Endothelial cell of umbilical vein (primary cell): ENCODE measurements around the gene SLC17A2. TPM values are rescaled to one million over a fixed set of nuclear protein-coding genes. Genes with fewer than 3 reads are reported as not detected.

Source experiments
- BruUV-seq: library from RNA; stranded (reverse); fragments of 400-500 nt; replicated peaks from 2 replicates; lab custom pipeline; 2021; lab: Mats Ljungman, UMichigan
- CTCF ChIA-PET: fragments of 300-600, 350-600 bp; sonication (Branson Sonifier 250); formaldehyde crosslinking; loops from one replicate; lab custom pipeline; 2021; ENCODE audit warnings: antibody characterized with exemption, inconsistent platforms; lab: Charles Lee
- POLR2A ChIA-PET: fragments of 300-600, 350-600 bp; sonication (Branson Sonifier 250); formaldehyde crosslinking; loops from one replicate; lab custom pipeline; 2021; ENCODE audit warnings: antibody characterized with exemption, inconsistent platforms; lab: Charles Lee
- DNase-seq: peaks from one replicate; pipeline ENCODE4 v3.0.0-alpha.2; 2011; ENCODE audit warnings: low read depth, low spot score
- FAIRE-seq: peaks from 2 replicates; lab custom pipeline; 2011; peaks lifted over from hg19 to GRCh38; lab: Jason Lieb, UNC
- H2AFZ ChIP-seq: 2 replicates; pipeline ENCODE4 v1.6.0; 2012; ENCODE audit warnings: low read depth, low read length, control low read depth, inconsistent platforms
- H3K27ac ChIP-seq: 2 replicates; pipeline ENCODE4 v1.5.1; 2011; ENCODE audit warnings: low read depth, mild to moderate bottlenecking, control low read depth, low read length, moderate library complexity; ENCODE audit not compliant: insufficient read depth
- H3K27me3 ChIP-seq, 2 experiments: 2 replicates each; pipeline versions ENCODE4 v1.6.0 to v1.6.1; 2011; ENCODE audit warnings: low read length in 2 of 2, mixed read lengths in 1 of 2; ENCODE audit not compliant: control insufficient read depth in 2 of 2, insufficient read depth in 2 of 2
- H3K36me3 ChIP-seq, 2 experiments: 2 replicates in 1 of 2; 3 replicates in 1 of 2; pipeline ENCODE4 v1.5.1; 2011; ENCODE audit warnings: low read length in 2 of 2, mild to moderate bottlenecking in 1 of 2, moderate library complexity in 1 of 2; ENCODE audit not compliant: control insufficient read depth in 2 of 2, insufficient read depth in 2 of 2; ENCODE audit errors: extremely low read depth in 1 of 2
- H3K4me1 ChIP-seq: 3 replicates; pipeline ENCODE4 v1.5.1; 2011; ENCODE audit warnings: mild to moderate bottlenecking, low read length; ENCODE audit not compliant: control insufficient read depth, insufficient read depth; ENCODE audit errors: extremely low read depth
- H3K4me2 ChIP-seq: 2 replicates; pipeline ENCODE4 v1.6.1; 2011; ENCODE audit warnings: low read length, control low read depth, mixed read lengths; ENCODE audit not compliant: insufficient read depth
- H3K4me3 ChIP-seq, 3 experiments: fragments of 200-600 bp in 1 of 3; sonication (generic), shearing (Covaris generic) in 1 of 3; replicated peaks in 1 of 3; 2 replicates each; pipeline ENCODE4 v1.5.1; 2011 to 2016; ENCODE audit warnings: control low read depth in 3 of 3, low read length in 3 of 3, mild to moderate bottlenecking in 2 of 3, inconsistent platforms in 1 of 3, low read depth in 1 of 3, moderate library complexity in 1 of 3; ENCODE audit not compliant: insufficient read depth in 1 of 3
- H3K79me2 ChIP-seq: 2 replicates; pipeline ENCODE4 v1.6.0; 2012; ENCODE audit warnings: low read length, inconsistent platforms; ENCODE audit not compliant: control insufficient read depth, insufficient read depth
- H3K9ac ChIP-seq: replicated peaks from 2 replicates; pipeline ENCODE3; 2011; ENCODE audit warnings: low read length, control low read depth; ENCODE audit not compliant: insufficient read depth; ENCODE audit errors: extremely low read depth
- H3K9me1 ChIP-seq: replicated peaks from 3 replicates; pipeline ENCODE4 v1.6.0; 2011; ENCODE audit warnings: mild to moderate bottlenecking, low read length; ENCODE audit not compliant: control insufficient read depth, insufficient read depth; ENCODE audit errors: extremely low read depth
- H3K9me3 ChIP-seq: replicated peaks from 2 replicates; pipeline ENCODE4 v1.5.1; 2012; ENCODE audit warnings: low read length, inconsistent platforms; ENCODE audit not compliant: control insufficient read depth, insufficient read depth
- H4K20me1 ChIP-seq: replicated peaks from 2 replicates; pipeline ENCODE3; 2011; ENCODE audit warnings: mild to moderate bottlenecking, low read length; ENCODE audit not compliant: control insufficient read depth, insufficient read depth; ENCODE audit errors: extremely low read depth
- EZH2 ChIP-seq: IDR thresholded peaks from 2 replicates; pipeline ENCODE4 v1.6.1; 2012; ENCODE audit warnings: borderline replicate concordance, low read depth, mild to moderate bottlenecking, moderate library complexity, low read length, inconsistent platforms; ENCODE audit not compliant: severe bottlenecking
- GATA2 ChIP-seq: IDR thresholded peaks from 2 replicates; pipeline ENCODE4 v1.7.0; 2011; ENCODE audit warnings: low read depth, mild to moderate bottlenecking, moderate library complexity, mixed read lengths, low read length; ENCODE audit not compliant: insufficient read length, insufficient read depth
- JUN ChIP-seq: IDR thresholded peaks from 2 replicates; pipeline ENCODE4 v1.6.1; 2011; ENCODE audit warnings: borderline replicate concordance, low read depth; ENCODE audit not compliant: insufficient read length, insufficient read depth
- MYC ChIP-seq: IDR thresholded peaks from one replicate; pipeline ENCODE4 v1.6.1; 2011; ENCODE audit warnings: mild to moderate bottlenecking, low read depth, low read length
- POLR2AphosphoS5 ChIP-seq: IDR thresholded peaks from 2 replicates; pipeline ENCODE4 v1.6.1; 2012; ENCODE audit warnings: low read depth, mild to moderate bottlenecking, control low read depth, low read length, moderate library complexity; ENCODE audit not compliant: insufficient read depth
- dilution Hi-C: fragments of 300-500 bp; cut with MboI; formaldehyde crosslinking; loops from one replicate; pipeline ENCODE4 v1.15.0; 2019; ENCODE audit warnings: low sequenced_read_pairs; ENCODE audit not compliant: extremely low pct_ligation_motif_present
- intact Hi-C: fragments of 100-400 bp; cut with micrococcal nuclease; formaldehyde crosslinking; loops from one replicate; pipeline ENCODE4 v1.10.0; 2022
- polyA plus RNA-seq, 4 experiments: library from polyadenylated mRNA; depleted of rRNA in 3 of 4; stranded (reverse) in 3 of 4; unstranded in 1 of 4; fragments of >200 nt; gene quantifications; 2 replicates each; pipeline versions ENCODE4 v1.2.1 to v1.2.3, GENCODE V29; 2011 to 2012; ENCODE audit warnings: missing spikeins in 1 of 4
- total RNA-seq: library from RNA; stranded (reverse); gene quantifications from 2 replicates; pipeline ENCODE4 v1.2.3, GENCODE V29; 2021

Gene SLC17A2
- total and polyA plus RNA-seq, 2 donors (not counting 3 experiments of a cell fraction or from before 2014, with no cell fraction given), result not detected

DNA sequence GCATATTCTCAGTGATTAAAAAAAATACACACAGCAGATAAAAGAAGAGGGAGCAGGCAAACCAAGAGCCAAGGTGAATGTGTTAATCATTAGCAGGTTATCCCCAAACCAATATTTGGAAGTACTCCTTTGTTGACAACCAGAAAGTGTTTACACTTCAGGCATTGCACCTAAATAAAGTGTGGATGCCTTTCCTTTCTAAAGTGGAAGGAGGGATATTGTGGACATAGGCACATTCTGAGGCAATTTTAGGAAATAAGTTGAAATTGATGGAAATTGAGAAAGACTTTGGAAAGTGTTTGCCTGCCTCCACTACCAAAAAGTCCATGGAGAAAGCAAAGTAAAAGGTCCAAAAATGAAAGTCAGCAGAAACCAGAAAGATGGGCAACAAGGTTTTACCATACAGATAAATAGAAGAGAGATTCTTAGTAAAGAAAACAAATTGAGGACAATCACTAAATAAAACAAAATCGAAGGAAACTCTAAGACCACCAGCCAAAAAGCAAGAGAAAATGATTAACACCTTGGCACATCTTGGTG is 22.9 kb downstream of the SLC17A2 start:
- Histone ChIP-seq H3K4me3 (no peak overlapping the region), H3K4me2 (no peak overlapping the region), H4K20me1 (no peaks in the 10 kb centered on the region), H3K9ac (no peak overlapping the region), H3K36me3 (no peaks in the 10 kb centered on the region), H3K9me1 (no peaks in the 10 kb centered on the region), H3K4me1 (no peaks in the 10 kb centered on the region), H3K27me3 (peaks cover 0 to 7% of the 10 kb centered on the region in 2 experiments), H3K79me2 (no peaks in the 10 kb centered on the region), H2AFZ (no peak overlapping the region), H3K9me3 (no peaks in the 10 kb centered on the region), H3K27ac (no peak overlapping the region)
- FAIRE-seq, result no peak
- dilution Hi-C loops, result no loop called here
- TF ChIP-seq EZH2 (no peak), POLR2AphosphoS5 (no peak)
- intact Hi-C loops, result no loop called here
- DNase-seq, result no peak
- no TSS peak for BruUV-seq
- ChIA-PET CTCF (no interaction called here), POLR2A (no interaction called here)

DNA sequence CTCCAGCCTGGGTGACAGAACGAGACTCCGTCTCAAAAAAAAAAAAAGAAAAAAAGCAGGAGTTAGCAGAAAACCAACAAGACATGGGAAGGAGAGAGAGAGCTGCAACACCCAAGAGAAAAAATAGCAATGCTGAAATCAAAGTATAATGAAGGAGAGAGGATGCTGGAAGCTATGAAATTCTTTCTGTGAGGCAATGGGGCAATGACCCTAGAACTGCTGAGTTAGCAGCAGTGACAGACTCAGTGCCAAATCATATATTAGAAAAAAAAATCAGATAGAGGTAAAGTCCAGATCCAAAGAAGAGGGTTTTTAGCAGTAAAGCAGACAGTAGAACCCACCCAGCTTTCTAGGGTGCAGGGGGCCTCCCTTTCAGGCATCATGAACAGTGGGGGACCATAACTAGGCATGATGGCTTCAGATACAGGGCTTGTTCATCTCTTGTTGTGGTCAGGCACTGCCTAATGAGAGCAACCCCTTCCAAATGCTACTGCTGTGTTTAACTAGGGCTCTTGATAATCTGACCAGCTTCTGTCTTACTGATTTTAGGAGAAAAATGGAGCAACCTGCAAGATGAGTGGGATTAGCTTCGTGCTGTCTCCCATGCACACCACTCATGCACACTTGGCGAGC is 26.9 kb downstream of the SLC17A2 start:
- peaks cover 2 to 9% of the 10 kb centered on the region in 2 experiments for H3K27me3 ChIP-seq
- no peak for FAIRE-seq
- ChIA-PET POLR2A (no interaction called here), CTCF (interaction anchor here (1.3 kb wide), 1 partner anchor 17 kb away, joined by 3 read pairs; no protein-coding TSS in a partner anchor)
- H3K9ac ChIP-seq, result no peak overlapping the region
- H3K4me2 ChIP-seq, result no peak overlapping the region
- no peaks in the 10 kb centered on the region for H3K9me3 ChIP-seq
- DNase-seq, result no peak
- no peaks in the 10 kb centered on the region for H3K9me1 ChIP-seq
- BruUV-seq, result no TSS peak
- TF ChIP-seq JUN (no peak), GATA2 (no peak), MYC (no peak), EZH2 (no peak)
- H3K36me3 ChIP-seq, result no peaks in the 10 kb centered on the region
- intact Hi-C loops (no loop called here), dilution Hi-C loops (no loop called here)
- H3K4me3 ChIP-seq, result no peak overlapping the region
- no peak overlapping the region for H3K27ac ChIP-seq
- H3K4me1 ChIP-seq, result no peaks in the 10 kb centered on the region
- H2AFZ ChIP-seq, result no peak overlapping the region
- no peaks in the 10 kb centered on the region for H4K20me1 ChIP-seq
- H3K79me2 ChIP-seq, result no peaks in the 10 kb centered on the region
